ENCODE data around the gene PLLP. TPM values are rescaled to one million over a fixed set of nuclear protein-coding genes. Genes with fewer than 3 reads are reported as not detected.

PLLP gene
- total RNA-seq, 1 experiment from 2014 or later = 3.1 TPM

GRCh38 chr16:57231821-57232350 lies 52.6 kb downstream of the PLLP start:
- DNase-seq (ENCODE audit: low read depth, low spot score) = no peak
- Histone ChIP-seq H3K9me2 (ENCODE audit: insufficient read depth) (no peaks in the 10 kb centered on the region), H3K27ac (ENCODE audit: low read depth, low read length) (no peak overlapping the region), H3K9me3 (ENCODE audit: control insufficient read depth in 1 of 2, insufficient read depth in 1 of 2, low read depth in 1 of 2, low read length in 2 of 2) (no peaks in the 10 kb centered on the region), H3K79me2 (ENCODE audit: insufficient read depth, low read length) (no peaks in the 10 kb centered on the region), H3K4me2 (ENCODE audit: low read length) (no peak overlapping the region), H3K9ac (ENCODE audit: low read length) (no peak overlapping the region), H3K27me3 (ENCODE audit: insufficient read depth, low read length) (no peaks in the 10 kb centered on the region), H3K4me3 (replicated peaks in 1 of 2; ENCODE audit: low read depth in 1 of 2, low read length in 2 of 2) (no peak overlapping the region), H3K36me3 (ENCODE audit: control insufficient read depth in 1 of 2, insufficient read depth in 2 of 2, low read length in 2 of 2) (peaks cover 22 to 41% of the 10 kb centered on the region in 2 experiments; a peak in 3 of 4 replicates), H3K4me1 (ENCODE audit: control insufficient read depth in 1 of 2, insufficient read depth in 2 of 2, low read length in 2 of 2) (peaks cover 0 to 13% of the 10 kb centered on the region in 2 experiments; a peak in 2 of 4 replicates), H2AFZ (ENCODE audit: low read depth, low read length, poor library complexity, severe bottlenecking) (no peak overlapping the region), H4K20me1 (ENCODE audit: insufficient read depth) (no peaks in the 10 kb centered on the region)
- BruUV-seq (replicated peaks) = no TSS peak
- TF ChIP-seq CBX3 (IDR thresholded peaks at IDR 0.05; ENCODE audit: low read depth) (no peak), EGR1 (IDR thresholded peaks at IDR 0.05; ENCODE audit: low read depth) (no peak), RAD21 (IDR thresholded peaks at IDR 0.05; ENCODE audit: low read depth) (no peak), YY1 (IDR thresholded peaks at IDR 0.05; ENCODE audit: extremely low read depth, insufficient replicate concordance, low read depth, low read length) (no peak), FOSL1 (IDR thresholded peaks at IDR 0.05; ENCODE audit: low read depth) (no peak)
- intact Hi-C loops (cut with micrococcal nuclease) = no loop called here
- ATAC-seq = no peak
- POLR2A ChIA-PET = no interaction called here
- CTCF ChIA-PET = no interaction called here
- RAD21 ChIA-PET (ENCODE audit: low non-redundant PET in 1 of 2, low total read pairs in 2 of 2, uncharacterized antibody in 2 of 2, unreplicated experiment in 2 of 2) = no interaction called here

GRCh38 chr16:57229079-57229478 lies 55.4 kb downstream of the PLLP start:
- Histone ChIP-seq H3K79me2 (ENCODE audit: insufficient read depth, low read length) (no peaks in the 10 kb centered on the region), H3K36me3 (ENCODE audit: control insufficient read depth in 1 of 2, insufficient read depth in 2 of 2, low read length in 2 of 2) (peaks cover 27 to 52% of the 10 kb centered on the region in 2 experiments; a peak in 3 of 4 replicates), H3K4me2 (ENCODE audit: low read length) (no peak overlapping the region), H3K9me2 (ENCODE audit: insufficient read depth) (no peaks in the 10 kb centered on the region), H3K27me3 (ENCODE audit: insufficient read depth, low read length) (no peaks in the 10 kb centered on the region), H3K4me3 (replicated peaks in 1 of 2; ENCODE audit: low read depth in 1 of 2, low read length in 2 of 2) (no peak overlapping the region), H3K4me1 (ENCODE audit: control insufficient read depth in 1 of 2, insufficient read depth in 2 of 2, low read length in 2 of 2) (peaks cover 0 to 6% of the 10 kb centered on the region in 2 experiments; a peak in 1 of 4 replicates), H3K27ac (ENCODE audit: low read depth, low read length) (no peak overlapping the region), H2AFZ (ENCODE audit: low read depth, low read length, poor library complexity, severe bottlenecking) (no peak overlapping the region), H4K20me1 (ENCODE audit: insufficient read depth) (no peaks in the 10 kb centered on the region), H3K9me3 (ENCODE audit: control insufficient read depth in 1 of 2, insufficient read depth in 1 of 2, low read depth in 1 of 2, low read length in 2 of 2) (no peaks in the 10 kb centered on the region), H3K9ac (ENCODE audit: low read length) (no peak overlapping the region)
- CTCF ChIA-PET = no interaction called here
- POLR2A ChIA-PET = no interaction called here
- BruUV-seq (replicated peaks) = no TSS peak
- RAD21 ChIA-PET (ENCODE audit: low non-redundant PET in 1 of 2, low total read pairs in 2 of 2, uncharacterized antibody in 2 of 2, unreplicated experiment in 2 of 2) = no interaction called here
- TF ChIP-seq EZH2 (IDR thresholded peaks at IDR 0.05) = no peak
- TF ChIP-seq SIN3A (IDR thresholded peaks at IDR 0.05; ENCODE audit: low read depth) = no peak
- TF ChIP-seq POLR2A (IDR thresholded peaks at IDR 0.05; ENCODE audit: borderline replicate concordance, extremely low read depth, insufficient read depth, insufficient read length) = no peak
- TF ChIP-seq JUND (IDR thresholded peaks at IDR 0.05) = no peak
- TF ChIP-seq TCF7L2 (IDR thresholded peaks at IDR 0.05; ENCODE audit: borderline replicate concordance, extremely low read depth, insufficient read depth, insufficient read length) = no peak
- TF ChIP-seq ATF3 (IDR thresholded peaks at IDR 0.05) = no peak
- no peak for TF ChIP-seq FOSL1 (IDR thresholded peaks at IDR 0.05; ENCODE audit: low read depth)
- TF ChIP-seq ZNF274 (IDR thresholded peaks at IDR 0.05; ENCODE audit: low read depth, low read length) = no peak
- no peak for TF ChIP-seq ZBTB33 (IDR thresholded peaks at IDR 0.05; ENCODE audit: extremely low read depth, insufficient replicate concordance, low read length)
- TF ChIP-seq POLR2AphosphoS5 (IDR thresholded peaks at IDR 0.05; ENCODE audit: low read depth, low read length) = no peak
- no peak for ATAC-seq
- DNase-seq (ENCODE audit: low read depth, low spot score) = no peak
- intact Hi-C loops (cut with micrococcal nuclease) = no loop called here
